Raji (cell line): ENCODE results near the gene ZNF221.
A peak's percentile ranks its signal among the peaks of the same experiment; 100 is the strongest.

ENCODE experiments used
- POLR2A ChIP-seq: IDR thresholded peaks from 2 replicates; pipeline ENCODE4 v1.6.1; 2011; ENCODE audit warnings: low read depth, low read length, control low read depth; ENCODE audit not compliant: insufficient read depth

Gene ZNF221

GRCh38 chr19:43950834-43951645 lies at the start of gene ZNF221:
TSS of gene ZNF221 (plus strand) at chr19:43951228. CDS start at chr19:43962727, 11,499 bp downstream.
- no peak for TF ChIP-seq POLR2A

DNA sequence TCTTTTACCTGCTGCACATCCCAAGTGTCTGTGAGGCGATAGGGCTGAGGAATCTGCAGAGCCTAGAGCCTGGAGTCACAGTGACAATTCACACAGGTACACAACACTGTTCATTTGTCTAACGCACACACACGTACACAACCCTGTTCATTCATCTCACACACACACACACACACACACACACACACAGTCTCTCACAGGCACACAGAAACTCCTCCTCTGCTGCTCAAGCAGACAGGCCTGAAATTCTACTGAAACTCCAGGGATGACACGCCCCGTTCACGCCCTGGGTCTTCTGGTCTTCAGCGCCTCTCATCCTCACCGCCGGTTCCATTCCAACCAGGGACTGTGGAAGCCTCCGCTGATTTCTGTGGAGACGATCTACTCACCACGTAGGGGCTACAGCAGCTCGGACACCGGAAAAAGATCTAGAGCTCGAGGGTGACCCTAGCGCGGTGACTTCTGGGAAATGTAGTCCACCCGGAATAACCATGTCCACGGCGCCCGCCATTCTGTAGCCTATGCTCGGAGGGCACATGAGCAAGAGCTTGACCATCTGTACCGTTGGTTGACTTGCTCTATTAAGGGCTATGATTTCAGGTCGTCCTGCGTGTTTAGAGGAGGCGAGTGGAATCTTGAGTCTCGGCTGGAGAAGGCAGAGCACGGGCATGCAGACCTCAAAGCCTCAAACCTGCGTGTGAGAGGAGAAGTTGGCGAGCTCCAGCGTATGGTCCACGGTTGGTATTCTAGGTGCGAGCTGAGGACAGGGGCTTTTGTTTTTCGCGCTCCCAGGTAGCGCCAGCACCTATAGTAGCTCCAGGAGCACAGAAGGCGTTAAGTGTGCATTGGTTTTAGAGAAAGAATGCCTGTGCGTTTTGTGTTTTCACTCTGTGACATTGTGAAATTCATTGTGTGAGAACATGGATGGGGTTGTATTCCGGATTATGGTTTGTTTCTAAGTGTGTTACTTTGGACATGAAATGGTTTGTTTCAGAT lies 49.3 kb upstream of the ZNF221 start:
- no peak for TF ChIP-seq POLR2A

- TF ChIP-seq POLR2A, result no peak
Measured at GRCh38 chr19:43902399-43902798, 48.6 kb upstream of the ZNF221 start.

- no peak for TF ChIP-seq POLR2A
Measured at GRCh38 chr19:43905897-43906296, 45.1 kb upstream of the ZNF221 start.

DNA sequence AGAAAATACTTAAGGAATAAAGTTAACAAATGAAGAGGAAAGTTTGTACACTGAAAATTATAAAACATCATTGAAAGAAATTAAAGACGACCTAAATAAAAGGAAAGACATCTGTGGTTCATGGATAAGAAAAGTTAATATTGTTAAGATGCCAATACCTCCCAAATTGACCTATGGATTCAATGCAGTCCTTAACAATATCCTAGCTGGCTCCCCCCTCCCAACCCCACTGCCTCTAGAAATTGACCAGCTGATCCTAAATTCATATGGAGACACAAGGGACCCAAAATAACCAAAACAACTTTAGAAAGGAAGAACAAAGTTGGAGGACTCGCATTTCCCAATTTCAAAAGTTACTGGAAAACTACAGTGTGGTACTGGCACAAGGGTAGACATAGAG lies 44.3 kb upstream of the ZNF221 start:
- no peak for TF ChIP-seq POLR2A

DNA sequence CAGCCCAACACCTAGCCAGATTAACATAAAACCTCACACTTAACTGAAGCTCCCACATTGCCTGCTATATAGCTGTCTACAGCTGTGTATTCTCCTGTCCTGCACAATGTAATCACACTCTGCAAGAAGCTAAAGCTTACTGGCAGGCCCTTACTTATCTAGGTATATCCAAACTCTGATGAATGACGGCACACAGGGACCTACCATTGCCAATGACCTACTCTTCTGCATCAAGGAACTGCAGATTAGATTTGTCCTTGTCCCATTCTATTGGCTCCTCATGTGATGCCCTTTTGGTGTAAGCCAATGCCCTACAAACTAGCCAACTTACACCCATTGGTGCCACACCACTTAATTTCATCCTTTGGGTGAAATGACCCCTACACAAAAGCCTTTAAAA lies 42.4 kb upstream of the ZNF221 start:
- TF ChIP-seq POLR2A, result no peak

DNA sequence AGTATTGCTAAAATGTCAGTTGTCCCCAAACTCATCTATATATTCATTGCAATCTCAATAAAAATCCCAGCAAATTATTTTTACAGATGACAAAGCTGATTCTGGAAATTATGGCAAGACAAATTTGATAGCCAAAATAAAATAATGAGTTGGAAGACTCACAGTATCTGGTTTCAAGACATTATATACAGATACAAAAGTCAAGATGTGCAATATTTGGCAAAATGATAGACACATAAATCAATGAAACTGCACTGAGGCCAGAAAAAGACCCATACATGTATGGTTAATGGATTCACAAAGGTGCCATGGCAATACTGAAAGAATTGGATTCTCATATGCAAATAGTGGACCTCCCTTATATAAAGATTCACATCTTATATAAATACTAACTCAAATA lies 40.1 kb upstream of the ZNF221 start:
- no peak for TF ChIP-seq POLR2A

DNA sequence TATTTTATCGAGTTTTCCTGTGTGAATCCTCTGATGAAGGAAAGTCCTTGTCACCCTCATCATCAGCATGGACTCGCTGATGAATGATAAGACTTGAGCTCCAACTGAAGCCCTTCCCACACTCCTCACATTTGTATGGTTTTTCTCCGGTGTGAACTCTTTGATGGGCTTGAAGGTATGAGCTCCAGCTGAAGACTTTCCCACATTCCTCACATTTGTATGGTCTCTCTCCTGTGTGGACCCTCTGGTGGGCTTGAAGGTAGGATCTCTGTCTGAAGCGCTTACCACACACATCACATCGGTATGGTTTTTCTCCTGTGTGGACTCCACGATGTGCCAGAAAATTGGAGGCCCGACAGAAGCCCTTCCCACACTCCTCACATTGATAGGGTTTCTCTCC lies 37.6 kb upstream of the ZNF221 start:
- no peak for TF ChIP-seq POLR2A

DNA sequence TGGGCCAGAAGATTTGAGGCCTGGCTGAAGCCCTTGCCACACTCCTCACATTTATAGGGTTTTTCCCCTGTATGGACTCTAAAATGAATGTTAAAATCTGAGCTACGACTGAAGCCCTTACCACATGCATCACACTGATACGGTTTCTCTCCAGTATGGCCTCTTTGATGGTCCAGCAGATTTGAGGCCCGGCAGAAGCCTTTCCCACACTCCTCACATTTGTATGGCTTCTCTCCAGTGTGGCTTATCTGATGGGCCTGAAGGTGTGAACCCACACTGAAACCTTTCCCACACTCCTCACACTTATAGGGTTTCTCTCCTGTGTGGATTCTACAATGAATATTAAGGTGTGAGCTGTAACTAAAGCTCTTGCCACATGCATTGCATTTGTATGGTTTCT lies 37.0 kb upstream of the ZNF221 start:
- no peak for TF ChIP-seq POLR2A

DNA sequence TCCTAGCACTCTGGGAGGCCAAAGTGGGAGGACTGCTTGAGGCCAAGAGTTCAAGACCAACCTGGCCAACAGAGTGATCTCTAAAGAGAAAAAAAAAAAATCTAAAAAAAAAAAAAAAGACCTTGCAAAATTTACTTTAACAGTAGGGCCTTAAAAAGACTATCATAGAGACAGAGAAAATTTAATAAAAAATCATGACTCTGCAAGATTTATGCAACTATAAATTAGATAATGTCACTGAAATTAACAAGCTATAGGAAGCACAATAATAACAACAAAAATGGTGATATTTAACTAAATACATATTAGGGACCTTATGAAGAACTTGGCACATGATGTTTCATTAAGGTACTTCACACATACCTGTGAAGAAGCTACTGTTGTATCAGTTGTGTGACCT lies 27.2 kb upstream of the ZNF221 start:
- no peak for TF ChIP-seq POLR2A

DNA sequence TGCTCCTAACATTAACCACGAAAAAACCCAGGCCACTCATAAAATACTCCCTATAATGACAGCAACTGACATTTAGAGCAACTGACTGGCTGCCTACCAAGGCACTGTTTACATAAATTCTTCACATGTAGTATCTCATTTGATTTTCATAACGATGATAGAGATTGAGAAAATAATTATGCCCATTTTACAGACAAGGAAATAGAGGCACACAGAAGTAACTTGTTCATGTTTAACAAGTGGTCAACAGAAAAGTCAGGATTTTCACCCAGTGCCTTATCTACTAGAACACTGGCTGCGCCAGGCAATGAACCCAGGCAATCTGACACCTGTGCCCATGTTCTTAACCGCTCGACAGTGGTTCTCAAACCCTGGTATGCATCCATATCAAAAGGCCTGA lies 22.2 kb upstream of the ZNF221 start:
- TF ChIP-seq POLR2A, result no peak

DNA sequence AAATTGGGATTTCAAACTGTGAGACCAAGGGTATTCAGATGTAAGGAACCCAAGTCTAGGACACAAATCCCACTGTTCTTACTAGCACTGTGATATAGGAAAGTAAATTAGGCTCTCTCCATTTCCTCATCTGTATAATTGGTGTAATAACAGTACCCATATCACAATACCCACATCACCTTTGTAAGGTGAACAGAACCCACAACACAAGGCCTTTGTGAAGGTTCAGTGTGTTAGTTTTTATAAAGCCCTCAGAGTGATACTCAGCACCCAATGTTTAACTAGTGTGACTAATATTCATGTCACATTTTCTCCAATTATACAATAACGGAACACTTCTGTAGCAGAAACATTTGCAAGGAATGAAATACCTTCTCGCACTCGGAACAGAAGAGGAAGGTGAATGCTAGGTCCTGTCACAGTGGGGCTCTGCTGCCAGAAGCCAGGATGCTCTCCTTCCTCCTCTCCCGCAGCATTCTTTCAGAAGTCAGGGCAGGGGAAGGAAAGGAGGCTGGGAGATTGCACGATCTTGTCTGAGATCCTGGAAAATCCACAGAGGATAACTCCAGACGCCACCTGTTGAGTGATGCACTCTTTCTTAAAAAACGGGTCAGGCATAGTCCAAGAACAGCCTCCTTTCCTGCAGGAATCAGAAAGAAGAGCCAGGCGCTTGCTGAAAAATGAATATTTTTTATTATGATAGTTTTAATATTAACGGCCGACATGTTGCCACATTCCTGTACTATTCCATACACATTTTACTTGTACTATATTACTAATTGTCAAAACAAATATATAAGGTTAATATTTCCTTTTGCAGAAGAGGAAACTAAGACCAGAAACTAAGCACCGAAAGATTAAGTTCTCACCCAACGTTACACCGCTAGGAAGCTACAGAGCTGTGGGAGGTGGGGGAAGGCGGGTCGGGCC lies 16.7 kb upstream of the ZNF221 start:
- TF ChIP-seq POLR2A, result no peak

- TF ChIP-seq POLR2A, result peak; percentile 55
Measured at GRCh38 chr19:43934985-43935708, 15.9 kb upstream of the ZNF221 start, which contains the start of gene ZNF45. TSS of gene ZNF45 (minus strand) at chr19:43935282. CDS start at chr19:43922185, 13,097 bp downstream.

- TF ChIP-seq POLR2A, result no peak
Measured at GRCh38 chr19:43936188-43936587, 14.8 kb upstream of the ZNF221 start.

GRCh38 chr19:43939557-43940260 lies 11.3 kb upstream of the ZNF221 start:
- TF ChIP-seq POLR2A, result no peak
